ENCODE measurements around the gene GJC2. TPM values are rescaled to one million over a fixed set of nuclear protein-coding genes. Genes with fewer than 3 reads are reported as not detected.

Gene GJC2
- total and polyA plus RNA-seq, 2 donors (not counting 3 experiments of a cell fraction or from before 2014, with no cell fraction given) = 0.58 to 1.2 TPM

DNA sequence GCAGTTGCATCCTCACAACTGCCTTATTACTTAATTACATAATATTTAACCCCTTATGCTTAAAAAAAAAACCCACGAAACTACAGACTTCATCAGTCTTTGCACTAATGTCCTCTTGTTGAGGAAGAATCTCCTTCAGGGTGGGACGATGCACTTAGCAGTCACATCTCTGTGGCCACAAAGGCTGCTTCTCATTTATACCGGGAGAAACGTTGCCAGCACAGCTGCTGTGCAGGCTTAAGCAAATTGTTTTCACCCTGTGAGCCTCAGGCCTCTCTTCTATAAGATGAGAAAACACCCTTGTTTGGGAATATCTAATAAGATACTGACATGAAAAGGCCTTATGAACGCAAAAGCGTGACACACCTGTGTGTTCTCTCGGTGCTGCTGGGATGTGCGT lies 55.2 kb downstream of the GJC2 start:
- Histone ChIP-seq H3K9me3 (replicated peaks; ENCODE audit: control insufficient read depth, insufficient read depth, low read length) (no peaks in the 10 kb centered on the region), H4K20me1 (replicated peaks; ENCODE audit: control insufficient read depth, extremely low read depth, insufficient read depth, low read length) (no peaks in the 10 kb centered on the region), H3K4me1 (ENCODE audit: control insufficient read depth, extremely low read depth, insufficient read depth, low read length) (no peaks in the 10 kb centered on the region), H3K4me3 (replicated peaks in 1 of 3; ENCODE audit: insufficient read depth in 1 of 3, low read depth in 1 of 3, low read length in 3 of 3) (no peak overlapping the region), H3K36me3 (ENCODE audit: control insufficient read depth in 2 of 2, extremely low read depth in 1 of 2, insufficient read depth in 2 of 2, low read length in 2 of 2) (no peaks in the 10 kb centered on the region), H2AFZ (ENCODE audit: low read depth, low read length) (no peak overlapping the region), H3K27me3 (ENCODE audit: control insufficient read depth in 2 of 2, insufficient read depth in 2 of 2, low read length in 2 of 2) (peaks cover 0 to 2% of the 10 kb centered on the region in 2 experiments), H3K27ac (ENCODE audit: insufficient read depth, low read depth, low read length) (no peak overlapping the region), H3K9me1 (replicated peaks; ENCODE audit: control insufficient read depth, extremely low read depth, insufficient read depth, low read length) (no peaks in the 10 kb centered on the region), H3K79me2 (ENCODE audit: control insufficient read depth, insufficient read depth, low read length) (no peaks in the 10 kb centered on the region), H3K4me2 (ENCODE audit: insufficient read depth, low read length) (no peak overlapping the region), H3K9ac (replicated peaks; ENCODE audit: extremely low read depth, insufficient read depth, low read length) (no peak overlapping the region)
- ChIA-PET CTCF (interaction anchor here (1.8 kb wide), 1 partner anchor 9 kb away, joined by 4 read pairs; no protein-coding TSS in a partner anchor), POLR2A (no interaction called here)
- DNase-seq (ENCODE audit: low read depth, low spot score) (no peak), FAIRE-seq (no peak)
- dilution Hi-C loops (cut with MboI; ENCODE audit: extremely low pct_ligation_motif_present, low sequenced_read_pairs) = no loop called here
- BruUV-seq (replicated peaks) = no TSS peak
- intact Hi-C loops (cut with micrococcal nuclease) = no loop called here
- TF ChIP-seq GATA2 (IDR thresholded peaks at IDR 0.05; ENCODE audit: insufficient read depth, insufficient read length, low read depth, low read length) (no peak), EZH2 (IDR thresholded peaks at IDR 0.05; ENCODE audit: borderline replicate concordance, low read depth, low read length, severe bottlenecking) (no peak), MYC (IDR thresholded peaks at IDR 0.05; ENCODE audit: low read depth, low read length) (no peak), POLR2A (IDR thresholded peaks at IDR 0.05; ENCODE audit: low read depth, low read length) (no peak), POLR2AphosphoS5 (IDR thresholded peaks at IDR 0.05; ENCODE audit: insufficient read depth, low read depth, low read length) (no peak)
- TF ChIP-seq, protein P1, sequence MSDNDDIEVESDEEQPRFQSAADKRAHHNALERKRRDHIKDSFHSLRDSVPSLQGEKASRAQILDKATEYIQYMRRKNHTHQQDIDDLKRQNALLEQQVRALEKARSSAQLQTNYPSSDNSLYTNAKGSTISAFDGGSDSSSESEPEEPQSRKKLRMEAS (IDR thresholded peaks at IDR 0.05; ENCODE audit: insufficient read depth, insufficient read length) = no peak
- TF ChIP-seq, protein P2, sequence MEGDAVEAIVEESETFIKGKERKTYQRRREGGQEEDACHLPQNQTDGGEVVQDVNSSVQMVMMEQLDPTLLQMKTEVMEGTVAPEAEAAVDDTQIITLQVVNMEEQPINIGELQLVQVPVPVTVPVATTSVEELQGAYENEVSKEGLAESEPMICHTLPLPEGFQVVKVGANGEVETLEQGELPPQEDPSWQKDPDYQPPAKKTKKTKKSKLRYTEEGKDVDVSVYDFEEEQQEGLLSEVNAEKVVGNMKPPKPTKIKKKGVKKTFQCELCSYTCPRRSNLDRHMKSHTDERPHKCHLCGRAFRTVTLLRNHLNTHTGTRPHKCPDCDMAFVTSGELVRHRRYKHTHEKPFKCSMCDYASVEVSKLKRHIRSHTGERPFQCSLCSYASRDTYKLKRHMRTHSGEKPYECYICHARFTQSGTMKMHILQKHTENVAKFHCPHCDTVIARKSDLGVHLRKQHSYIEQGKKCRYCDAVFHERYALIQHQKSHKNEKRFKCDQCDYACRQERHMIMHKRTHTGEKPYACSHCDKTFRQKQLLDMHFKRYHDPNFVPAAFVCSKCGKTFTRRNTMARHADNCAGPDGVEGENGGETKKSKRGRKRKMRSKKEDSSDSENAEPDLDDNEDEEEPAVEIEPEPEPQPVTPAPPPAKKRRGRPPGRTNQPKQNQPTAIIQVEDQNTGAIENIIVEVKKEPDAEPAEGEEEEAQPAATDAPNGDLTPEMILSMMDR (IDR thresholded peaks at IDR 0.05; ENCODE audit: extremely low read depth in 1 of 2, insufficient read depth in 1 of 2, low read depth in 1 of 2, low read length in 2 of 2) = no peak

Data from endothelial cell of umbilical vein (primary cell).